Dermis blood vessel endothelial cell (primary cell): ENCODE measurements around the gene TCP11L2. TPM values are rescaled to one million over a fixed set of nuclear protein-coding genes. Genes with fewer than 3 reads are reported as not detected.
"Not testable (repeated sequence)": the region's sequence is repeated elsewhere in the genome, so short reads cannot be mapped to it uniquely, and the experiment has no call there.

Experiments
- DNase-seq: peaks from one replicate; pipeline ENCODE4 v3.0.0; 2010
- total RNA-seq: library from RNA; depleted of rRNA; stranded (reverse); fragments of >200 nt; gene quantifications from 2 replicates; pipeline ENCODE4 v1.2.3, GENCODE V29; 2014

Gene TCP11L2
- total RNA-seq, 1 donor from 2014 or later, result 64.5 TPM

GRCh38 chr12:106345746-106346145, 43.2 kb downstream of the TCP11L2 start:
- DNase-seq, result peak; percentile 85

- DNase-seq, result peak; percentile 41
Observed at GRCh38 chr12:106348411-106348810, 45.9 kb downstream of the TCP11L2 start.

DNA sequence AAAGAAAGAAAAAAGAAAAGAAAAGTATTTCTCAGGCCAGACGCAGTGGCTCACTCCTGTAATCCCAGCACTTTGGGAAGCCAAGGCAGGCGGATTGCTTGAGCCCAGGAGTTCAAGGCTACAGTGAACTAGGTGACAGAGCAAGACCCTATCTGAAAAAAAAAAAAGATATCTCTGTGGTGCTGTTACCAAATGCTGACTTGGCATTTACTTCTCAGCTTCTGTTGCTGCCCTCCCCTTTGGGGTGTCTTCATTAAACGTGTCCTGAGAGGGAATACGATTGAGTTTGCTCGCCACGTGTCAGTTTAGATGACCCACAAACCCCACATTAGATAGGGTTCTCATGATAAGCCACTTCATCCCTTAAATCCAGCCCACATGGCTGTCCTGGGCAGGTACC, 50.6 kb downstream of the TCP11L2 start:
- no peak for DNase-seq

DNA sequence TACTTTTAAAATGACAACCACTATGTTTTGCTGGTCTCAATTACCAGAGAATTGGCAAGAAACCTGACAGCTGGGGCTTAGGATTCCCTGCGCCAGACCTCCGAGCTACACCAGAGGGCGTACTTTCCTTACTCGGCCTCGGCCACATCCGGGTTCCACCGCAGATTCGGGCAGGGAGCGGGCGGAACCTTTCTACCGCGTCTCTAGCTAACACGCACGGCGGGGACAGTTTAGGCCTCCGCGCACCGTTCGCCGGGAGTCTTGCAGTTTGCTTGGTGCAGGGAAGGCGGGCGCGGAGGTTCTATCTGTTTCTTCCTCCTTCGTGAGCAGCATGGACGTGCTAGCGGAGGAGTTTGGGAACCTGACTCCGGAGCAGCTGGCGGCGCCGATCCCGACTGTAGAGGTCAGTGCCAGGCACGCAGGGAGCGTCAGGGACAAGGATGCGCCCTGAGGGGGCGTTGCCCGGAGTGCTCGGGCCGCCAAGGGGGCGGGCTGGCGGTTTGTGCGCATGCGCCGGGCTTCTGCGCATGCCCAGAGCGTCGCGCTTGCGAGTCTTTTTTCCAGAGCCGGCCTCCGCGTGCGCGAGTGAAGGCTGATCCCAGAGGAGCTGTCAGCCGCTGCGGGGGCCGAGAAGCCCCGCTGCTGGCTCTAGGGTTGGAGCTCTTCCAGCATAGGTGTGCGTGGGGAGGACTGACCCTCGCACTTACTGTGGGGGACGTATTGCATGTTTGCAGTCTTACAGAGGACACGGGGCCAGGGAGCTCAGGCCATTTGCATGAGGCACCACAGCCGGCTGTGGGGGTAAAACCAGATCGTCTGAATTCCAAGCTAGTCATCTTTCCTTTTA, 55.2 kb downstream of the TCP11L2 start, which contains the start of gene POLR3B:
POLR3B (plus strand) TSS at position 200 of the 847 bp plus-strand sequence; CDS start at position 332, 132 bp downstream.
- DNase-seq, result peak; percentile 97

- DNase-seq, result peak; percentile 57
Observed at GRCh38 chr12:106358396-106359241, 56.1 kb downstream of the TCP11L2 start.

- no peak for DNase-seq
Observed at GRCh38 chr12:106359646-106360399, 57.3 kb downstream of the TCP11L2 start.

- no peak for DNase-seq
Observed at GRCh38 chr12:106360400-106360994, 58.0 kb downstream of the TCP11L2 start.

DNA sequence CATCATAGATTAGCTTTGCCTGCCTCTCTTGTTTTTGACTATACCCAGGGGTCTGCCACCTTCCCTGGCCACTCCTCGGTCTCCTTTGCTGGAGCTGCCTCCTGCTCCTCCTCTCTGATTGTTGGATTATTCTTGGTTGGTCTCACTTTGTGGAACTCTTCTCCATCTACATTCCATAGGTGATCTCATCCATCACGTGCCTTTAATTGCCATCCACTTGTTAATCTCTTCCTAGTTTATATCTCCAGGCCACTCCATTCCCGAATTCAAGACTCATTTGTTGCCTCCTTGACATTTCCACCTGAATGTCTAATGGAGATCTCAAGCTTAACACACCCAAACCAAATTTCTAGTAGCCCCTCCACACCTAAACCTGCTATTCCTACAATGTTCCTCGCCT, 60.4 kb downstream of the TCP11L2 start:
- DNase-seq, result no peak

- no peak for DNase-seq
Observed at GRCh38 chr12:106364261-106364660, 61.7 kb downstream of the TCP11L2 start.

DNA sequence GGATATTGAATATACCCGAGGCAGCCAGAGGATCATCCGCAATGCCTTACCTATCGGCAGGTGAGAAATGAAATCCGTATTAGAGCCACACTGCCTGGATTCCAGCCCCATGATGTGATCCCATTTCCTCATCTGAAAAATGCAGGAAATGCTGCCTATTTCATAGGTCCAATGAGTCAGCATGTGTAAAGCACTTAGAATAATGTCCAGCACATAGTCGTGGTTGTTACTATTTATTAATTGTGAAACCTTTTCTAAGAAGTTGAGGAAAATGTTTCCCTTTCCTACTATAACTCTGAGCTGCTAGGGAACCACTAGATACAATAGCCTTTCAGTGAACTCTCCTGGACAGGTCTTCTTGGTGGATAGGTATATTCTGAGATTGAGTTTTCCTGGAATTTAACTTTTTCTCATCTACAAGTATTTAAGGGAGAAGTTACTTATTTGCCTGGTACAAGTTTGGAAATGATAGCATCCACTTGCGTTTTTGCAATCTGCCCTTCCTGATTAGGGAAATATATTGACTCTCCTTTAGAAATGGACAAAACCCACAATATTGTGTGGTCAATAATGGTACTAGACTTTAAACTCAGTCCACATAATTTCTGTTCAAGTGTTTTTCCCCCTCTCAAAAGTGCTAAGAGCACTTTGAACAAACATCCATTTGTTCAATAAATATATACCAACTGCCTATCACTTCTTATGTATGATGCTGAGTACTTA, 67.3 kb downstream of the TCP11L2 start:
- peak; percentile 79 for DNase-seq

- DNase-seq, result no peak
Observed at GRCh38 chr12:106378788-106379187, 76.3 kb downstream of the TCP11L2 start.

- DNase-seq, result no peak
Observed at GRCh38 chr12:106380954-106381353, 78.4 kb downstream of the TCP11L2 start.

DNA sequence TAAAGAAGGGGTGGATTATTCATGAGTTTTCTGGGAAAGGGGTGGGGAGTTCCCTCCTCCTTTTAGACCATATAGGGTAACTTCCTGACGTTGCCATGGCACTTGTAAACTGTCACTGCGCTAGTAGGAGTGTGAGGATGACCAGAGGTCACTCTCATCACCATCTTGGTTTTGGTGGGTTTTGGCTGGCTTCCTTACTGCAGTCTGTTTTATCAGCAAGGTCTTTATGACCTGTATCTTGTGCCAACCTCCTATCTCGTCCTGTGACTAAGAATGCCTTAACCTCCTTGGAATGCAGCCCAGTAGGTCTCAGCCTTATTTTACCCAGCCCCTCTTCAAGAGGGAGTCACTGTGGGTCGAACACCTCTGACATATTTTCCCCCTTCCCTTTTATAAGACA, 79.3 kb downstream of the TCP11L2 start:
- not testable (repeated sequence) for DNase-seq

- no peak for DNase-seq
Observed at GRCh38 chr12:106386813-106387535, 84.4 kb downstream of the TCP11L2 start.

GRCh38 chr12:106387848-106388377, 85.4 kb downstream of the TCP11L2 start:
- no peak for DNase-seq

DNA sequence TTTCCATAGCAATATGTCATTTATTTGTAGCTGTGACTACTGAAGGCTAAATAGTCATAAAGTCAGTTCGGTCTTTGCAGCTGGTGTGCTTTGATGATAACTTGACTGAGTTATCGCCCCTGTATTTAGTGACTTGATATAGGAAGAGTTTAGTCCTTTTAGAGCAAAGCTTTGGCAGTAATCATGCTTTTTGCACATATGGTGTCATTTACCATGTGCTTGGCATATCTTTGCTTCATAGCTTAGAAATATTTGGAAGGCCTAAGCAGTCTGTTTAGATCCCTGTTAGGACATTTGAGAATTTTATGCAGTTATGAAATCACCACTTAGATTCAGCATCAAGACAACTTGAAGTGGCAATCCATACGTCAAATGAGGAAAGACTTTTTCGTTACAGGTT, 86.6 kb downstream of the TCP11L2 start:
- DNase-seq, result no peak

GRCh38 chr12:106392759-106393158, 90.2 kb downstream of the TCP11L2 start:
- no peak for DNase-seq
